ENCODE results near the gene EIF3J.

EIF3J gene

DNA sequence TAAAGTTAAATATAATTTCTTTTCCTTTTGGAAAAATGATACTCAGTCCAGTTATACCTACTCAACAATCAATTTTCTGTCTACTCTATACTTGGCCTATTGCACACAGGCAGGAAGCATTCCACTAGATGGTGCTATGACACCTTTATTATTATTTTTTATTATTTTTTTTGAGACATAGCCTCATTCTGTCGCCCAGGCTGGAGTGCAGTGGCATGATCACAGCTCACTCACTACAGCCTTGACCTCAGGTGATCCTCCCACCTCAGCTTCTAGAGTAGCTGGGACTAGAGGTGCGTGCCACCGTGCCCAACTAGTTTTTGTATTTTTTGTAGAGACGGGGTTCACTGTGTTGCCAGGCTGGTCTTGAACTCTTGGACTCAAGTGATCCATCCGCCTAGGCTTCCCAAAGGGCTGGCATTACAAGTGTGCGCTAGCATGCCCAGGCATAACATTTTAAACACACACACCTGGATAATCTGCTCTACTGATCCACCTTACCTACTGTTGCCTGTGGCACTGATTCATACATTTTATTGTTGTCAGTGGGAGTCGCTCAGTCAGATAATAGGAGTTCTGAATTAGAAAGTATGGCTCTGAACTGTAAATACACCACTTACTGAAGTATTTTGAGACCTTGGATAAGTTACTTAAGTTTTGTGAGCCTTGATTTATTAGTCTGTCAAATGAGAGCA, 56.2 kb downstream of the EIF3J start:
- no peak overlapping the region for H2AFZ ChIP-seq (ENCODE audit: low read depth, low read length)
- no peak overlapping the region for H3K9ac ChIP-seq (ENCODE audit: low read length)
- H3K9me3 ChIP-seq (ENCODE audit: insufficient read depth, low read length) = no peaks in the 10 kb centered on the region
- peaks cover 18% of the 10 kb centered on the region for H3K4me1 ChIP-seq (ENCODE audit: low read length)
- H3K4me2 ChIP-seq (ENCODE audit: low read length) = no peak overlapping the region
- no peak for TF ChIP-seq EZH2phosphoT487 (IDR thresholded peaks at IDR 0.05; ENCODE audit: low read depth)
- TF ChIP-seq, protein P1, sequence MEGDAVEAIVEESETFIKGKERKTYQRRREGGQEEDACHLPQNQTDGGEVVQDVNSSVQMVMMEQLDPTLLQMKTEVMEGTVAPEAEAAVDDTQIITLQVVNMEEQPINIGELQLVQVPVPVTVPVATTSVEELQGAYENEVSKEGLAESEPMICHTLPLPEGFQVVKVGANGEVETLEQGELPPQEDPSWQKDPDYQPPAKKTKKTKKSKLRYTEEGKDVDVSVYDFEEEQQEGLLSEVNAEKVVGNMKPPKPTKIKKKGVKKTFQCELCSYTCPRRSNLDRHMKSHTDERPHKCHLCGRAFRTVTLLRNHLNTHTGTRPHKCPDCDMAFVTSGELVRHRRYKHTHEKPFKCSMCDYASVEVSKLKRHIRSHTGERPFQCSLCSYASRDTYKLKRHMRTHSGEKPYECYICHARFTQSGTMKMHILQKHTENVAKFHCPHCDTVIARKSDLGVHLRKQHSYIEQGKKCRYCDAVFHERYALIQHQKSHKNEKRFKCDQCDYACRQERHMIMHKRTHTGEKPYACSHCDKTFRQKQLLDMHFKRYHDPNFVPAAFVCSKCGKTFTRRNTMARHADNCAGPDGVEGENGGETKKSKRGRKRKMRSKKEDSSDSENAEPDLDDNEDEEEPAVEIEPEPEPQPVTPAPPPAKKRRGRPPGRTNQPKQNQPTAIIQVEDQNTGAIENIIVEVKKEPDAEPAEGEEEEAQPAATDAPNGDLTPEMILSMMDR (IDR thresholded peaks at IDR 0.05; ENCODE audit: low read depth, low read length) = peak; percentile 46
- H3K79me2 ChIP-seq (ENCODE audit: low read length) = no peaks in the 10 kb centered on the region
- H3K27me3 ChIP-seq (ENCODE audit: low read depth, low read length) = no peaks in the 10 kb centered on the region
- H3K4me3 ChIP-seq (ENCODE audit: low read length) = no peak overlapping the region
- H3K27ac ChIP-seq (ENCODE audit: low read length) = no peak overlapping the region
- peaks cover 55% of the 10 kb centered on the region for H3K36me3 ChIP-seq (replicated peaks; ENCODE audit: low read depth, low read length)
- H4K20me1 ChIP-seq (ENCODE audit: insufficient read depth, low read length) = no peaks in the 10 kb centered on the region

DNA sequence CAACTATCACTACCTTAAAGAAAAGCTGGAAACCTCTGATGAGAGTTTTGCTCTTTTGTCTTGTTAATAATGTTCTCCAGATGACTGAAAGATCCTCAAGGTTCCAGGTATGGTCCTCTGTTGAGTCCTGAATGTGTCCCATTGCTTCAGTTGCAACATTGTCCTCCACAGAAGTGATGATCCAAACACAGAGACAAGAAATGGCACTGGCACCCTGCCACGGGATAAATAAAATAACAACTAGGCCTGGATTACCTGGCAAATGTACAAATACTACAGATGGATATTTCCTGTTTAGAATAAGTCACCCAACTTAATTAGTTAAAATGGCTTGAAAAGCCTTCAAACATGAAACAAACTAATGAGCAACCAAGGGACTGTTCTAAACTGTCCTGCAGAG, 58.3 kb downstream of the EIF3J start:
- Histone ChIP-seq H3K36me3 (replicated peaks; ENCODE audit: low read depth, low read length) (peaks cover 50% of the 10 kb centered on the region), H3K4me3 (ENCODE audit: low read length) (no peak overlapping the region), H4K20me1 (ENCODE audit: insufficient read depth, low read length) (no peaks in the 10 kb centered on the region), H3K4me2 (ENCODE audit: low read length) (no peak overlapping the region), H3K9me3 (ENCODE audit: insufficient read depth, low read length) (no peaks in the 10 kb centered on the region), H3K4me1 (ENCODE audit: low read length) (peaks cover 19% of the 10 kb centered on the region), H2AFZ (ENCODE audit: low read depth, low read length) (no peak overlapping the region), H3K27me3 (ENCODE audit: low read depth, low read length) (no peaks in the 10 kb centered on the region), H3K27ac (ENCODE audit: low read length) (peak overlapping the region; percentile 72; the same call in 1 of the 2 replicates), H3K9ac (ENCODE audit: low read length) (no peak overlapping the region), H3K79me2 (ENCODE audit: low read length) (no peaks in the 10 kb centered on the region)
- TF ChIP-seq, protein P1 (IDR thresholded peaks at IDR 0.05; ENCODE audit: low read depth, low read length) = no peak
- TF ChIP-seq EZH2phosphoT487 (IDR thresholded peaks at IDR 0.05; ENCODE audit: low read depth) = no peak

DNA sequence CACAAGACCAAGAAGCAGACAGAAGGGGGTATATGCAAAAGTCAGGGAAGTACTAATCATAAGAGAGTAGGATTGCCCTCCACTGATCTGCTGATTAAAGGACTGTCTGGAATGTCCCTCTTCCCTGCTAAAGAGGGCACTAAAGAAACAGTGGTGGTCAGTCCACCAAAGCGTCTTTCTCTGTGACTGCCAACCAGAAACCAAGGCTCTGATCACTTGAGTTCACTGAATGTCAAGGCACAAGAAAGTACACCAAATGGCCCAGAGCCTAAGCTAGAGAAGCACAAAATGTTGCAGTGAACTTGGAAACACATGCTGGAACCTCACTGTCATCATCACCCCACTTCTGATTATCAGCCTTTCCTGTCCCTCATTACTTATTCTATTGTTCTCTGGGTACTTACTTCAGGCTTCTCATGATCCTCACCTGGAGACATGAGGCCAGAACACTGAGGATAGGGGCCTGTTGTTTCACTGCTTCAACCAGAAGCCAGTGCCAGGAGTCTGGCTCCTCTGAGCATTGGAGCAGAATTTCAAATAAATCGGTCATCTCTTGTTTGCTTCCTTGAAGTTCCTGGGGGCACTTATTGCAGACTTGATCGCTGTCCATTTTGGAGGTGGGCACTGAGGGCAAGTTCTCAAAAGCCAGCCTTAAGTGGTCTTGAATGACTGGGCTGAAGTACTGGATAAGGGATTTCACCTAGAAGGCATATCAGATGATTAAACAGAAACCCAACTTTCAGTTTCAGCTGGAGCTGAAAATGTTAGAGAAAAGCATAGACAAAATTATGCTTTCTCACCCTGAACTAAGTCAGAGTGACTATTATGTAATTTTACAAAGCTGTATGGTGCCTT, 58.9 kb downstream of the EIF3J start:
- Histone ChIP-seq H3K36me3 (replicated peaks; ENCODE audit: low read depth, low read length) (peaks cover 45% of the 10 kb centered on the region), H3K9ac (ENCODE audit: low read length) (no peak overlapping the region), H4K20me1 (ENCODE audit: insufficient read depth, low read length) (no peaks in the 10 kb centered on the region), H3K4me2 (ENCODE audit: low read length) (peak overlapping the region; percentile 43), H3K27ac (ENCODE audit: low read length) (peak overlapping the region; percentile 72), H3K4me3 (ENCODE audit: low read length) (peak overlapping the region; percentile 25; the same call in 1 of the 2 replicates), H3K4me1 (ENCODE audit: low read length) (peaks cover 24% of the 10 kb centered on the region), H2AFZ (ENCODE audit: low read depth, low read length) (no peak overlapping the region), H3K9me3 (ENCODE audit: insufficient read depth, low read length) (no peaks in the 10 kb centered on the region), H3K27me3 (ENCODE audit: low read depth, low read length) (no peaks in the 10 kb centered on the region), H3K79me2 (ENCODE audit: low read length) (no peaks in the 10 kb centered on the region)
- TF ChIP-seq, protein P1 (IDR thresholded peaks at IDR 0.05; ENCODE audit: low read depth, low read length) = no peak
- no peak for TF ChIP-seq EZH2phosphoT487 (IDR thresholded peaks at IDR 0.05; ENCODE audit: low read depth)

DNA sequence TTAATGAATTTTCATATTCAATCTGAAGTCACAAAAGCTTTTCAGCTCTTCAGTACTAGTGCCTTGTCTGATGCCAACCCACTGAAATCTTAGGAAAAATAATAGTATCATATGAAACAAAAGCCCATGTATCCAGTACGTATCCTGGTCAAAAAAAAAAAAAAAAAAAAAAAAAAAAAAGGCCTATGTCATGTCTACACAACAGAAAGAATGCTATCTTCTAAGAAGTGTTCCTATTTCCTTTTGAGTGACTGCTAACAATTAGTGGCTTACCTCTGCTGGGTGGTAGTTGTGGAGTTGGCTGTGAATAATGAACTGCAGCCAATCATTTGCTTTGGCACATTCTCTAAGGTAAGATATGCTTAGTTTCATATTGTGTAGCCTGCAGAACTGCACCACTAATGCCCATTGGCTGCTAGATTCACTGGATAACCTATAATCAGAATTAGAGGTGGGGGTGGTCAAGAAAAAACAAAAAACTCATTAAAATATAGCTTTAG, 59.6 kb downstream of the EIF3J start:
- TF ChIP-seq, protein P1 (IDR thresholded peaks at IDR 0.05; ENCODE audit: low read depth, low read length) = no peak
- no peak for TF ChIP-seq EZH2phosphoT487 (IDR thresholded peaks at IDR 0.05; ENCODE audit: low read depth)
- H3K36me3 ChIP-seq (replicated peaks; ENCODE audit: low read depth, low read length) = peaks cover 43% of the 10 kb centered on the region
- H3K4me3 ChIP-seq (ENCODE audit: low read length) = peak overlapping the region; percentile 25; the same call in 1 of the 2 replicates
- peak overlapping the region; percentile 43 for H3K4me2 ChIP-seq (ENCODE audit: low read length)
- no peak overlapping the region for H2AFZ ChIP-seq (ENCODE audit: low read depth, low read length)
- no peaks in the 10 kb centered on the region for H4K20me1 ChIP-seq (ENCODE audit: insufficient read depth, low read length)
- H3K27ac ChIP-seq (ENCODE audit: low read length) = peak overlapping the region; percentile 72
- H3K4me1 ChIP-seq (ENCODE audit: low read length) = peaks cover 24% of the 10 kb centered on the region
- no peaks in the 10 kb centered on the region for H3K27me3 ChIP-seq (ENCODE audit: low read depth, low read length)
- H3K9ac ChIP-seq (ENCODE audit: low read length) = no peak overlapping the region
- no peaks in the 10 kb centered on the region for H3K79me2 ChIP-seq (ENCODE audit: low read length)
- no peaks in the 10 kb centered on the region for H3K9me3 ChIP-seq (ENCODE audit: insufficient read depth, low read length)
